ENCODE data around the gene ERICH2.

Gene ERICH2

DNA sequence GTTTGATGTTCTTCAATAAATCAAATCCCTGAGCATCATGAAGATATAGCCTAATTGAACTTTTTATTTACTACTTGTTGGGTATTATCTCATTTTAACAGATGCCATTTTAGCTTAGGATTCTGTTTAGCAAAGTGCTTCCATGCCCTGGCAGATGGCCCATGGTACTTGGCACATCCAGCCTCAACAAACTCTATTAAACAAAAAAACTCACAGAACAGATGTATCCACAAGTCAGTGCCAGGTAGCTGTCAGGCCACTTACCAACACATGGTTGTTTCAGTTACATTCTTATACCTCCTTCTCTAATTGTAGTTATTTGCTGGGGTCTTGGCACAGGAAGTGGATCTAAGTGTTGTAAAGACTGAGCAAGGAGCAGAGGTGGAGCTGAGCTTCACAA is 76.1 kb downstream of the ERICH2 start:
- DNase-seq, result no peak

DNA sequence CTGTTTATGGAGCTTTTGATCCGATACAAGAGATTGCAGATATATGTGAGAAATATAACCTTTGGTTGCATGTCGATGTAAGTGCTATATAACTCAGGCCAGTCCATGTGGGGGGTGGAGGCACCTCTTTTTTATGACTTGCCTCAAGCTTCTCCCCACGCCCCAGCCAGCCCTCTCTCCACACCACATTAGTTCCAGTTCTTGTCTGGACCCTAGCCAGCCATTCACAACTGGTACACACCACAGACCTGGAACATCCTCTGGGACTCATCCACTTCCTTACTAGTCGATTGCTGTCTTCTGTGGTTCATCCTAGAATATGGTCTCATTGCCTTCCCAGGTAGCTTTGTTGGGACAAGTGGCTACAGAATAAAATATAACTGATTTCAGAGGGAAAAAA is 77.5 kb downstream of the ERICH2 start:
- no peak for DNase-seq

Data from stimulated activated CD4-positive, alpha-beta T cell treated with anti-CD3 and anti-CD28 coated beads, Interleukin-4, amount 100 ng/mL, for 4 hours (primary cell).